HPDE6-E6E7 (cell line): Measurements from ENCODE around the gene GJB1.
"Not testable (repeated sequence)": the region's sequence is repeated elsewhere in the genome, so short reads cannot be mapped to it uniquely, and the experiment has no call there.

ENCODE experiments used
- DNase-seq: peaks from one replicate; pipeline ENCODE4 v3.0.0; 2011; ENCODE audit warnings: missing footprints; ENCODE audit errors: extremely low spot score

GJB1 gene

DNA sequence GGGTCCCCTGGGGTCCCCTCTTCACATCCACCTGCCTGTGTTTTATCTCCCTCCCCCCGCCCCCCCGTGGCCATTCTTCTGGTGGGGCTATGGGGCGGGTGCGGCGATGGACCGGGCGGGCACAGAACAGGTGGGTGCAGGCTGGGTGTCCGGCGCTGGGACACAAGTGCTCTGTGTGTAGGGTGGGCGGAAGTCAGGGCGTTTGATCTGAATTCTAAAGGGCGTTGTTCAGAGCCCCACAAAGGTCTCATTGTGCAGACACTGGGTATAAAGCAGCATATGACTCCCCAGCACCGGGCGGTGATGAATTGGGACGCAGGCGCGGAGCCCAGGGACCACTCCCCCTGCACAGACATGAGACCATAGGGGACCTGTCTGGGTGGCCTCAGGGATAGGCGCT is at the start of gene GJB1:
Gene GJB1, plus strand, starts transcription at position 296 of the 400 bp plus-strand sequence. CDS start 484 bp downstream, outside the sequence.
- no peak for DNase-seq

DNA sequence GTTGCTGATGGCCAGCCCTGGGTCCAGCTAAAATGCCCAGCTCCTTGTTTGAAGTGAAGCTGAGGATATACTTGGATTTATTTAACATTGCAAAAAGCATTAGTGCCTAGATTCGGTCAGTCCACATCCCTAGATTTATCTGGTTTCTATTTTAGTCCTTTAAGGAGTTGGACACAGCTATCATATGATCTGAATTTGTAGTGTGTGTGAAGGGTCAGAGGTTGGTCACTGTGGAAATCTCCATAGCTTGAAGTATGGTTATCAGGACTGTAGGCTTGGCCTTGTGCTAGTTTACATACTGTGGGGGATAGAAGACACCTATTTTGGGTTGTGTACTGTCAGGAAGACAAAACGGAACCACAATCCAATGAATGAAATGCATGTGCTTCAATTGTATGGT is 49.6 kb upstream of the GJB1 start:
- DNase-seq: no peak

DNA sequence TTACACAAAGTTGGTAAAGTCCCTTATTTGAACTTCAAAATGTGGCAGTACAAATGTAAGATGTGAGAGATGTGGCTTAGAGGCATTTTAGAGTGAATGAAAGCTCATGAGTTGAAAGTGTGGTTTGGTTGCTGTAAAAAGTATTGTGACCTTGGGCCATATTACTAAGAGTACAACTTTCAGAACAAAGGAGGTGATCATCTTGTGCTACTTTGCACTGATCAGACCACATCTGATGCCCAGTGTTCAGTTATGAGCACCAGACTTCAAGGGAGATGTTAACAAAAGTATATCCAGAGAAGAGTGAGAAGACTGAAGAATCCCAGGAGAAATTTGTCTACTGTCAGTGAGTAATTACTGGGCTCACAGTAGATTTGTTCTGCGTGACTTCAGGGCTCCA is 48.2 kb upstream of the GJB1 start:
- no peak for DNase-seq

DNA sequence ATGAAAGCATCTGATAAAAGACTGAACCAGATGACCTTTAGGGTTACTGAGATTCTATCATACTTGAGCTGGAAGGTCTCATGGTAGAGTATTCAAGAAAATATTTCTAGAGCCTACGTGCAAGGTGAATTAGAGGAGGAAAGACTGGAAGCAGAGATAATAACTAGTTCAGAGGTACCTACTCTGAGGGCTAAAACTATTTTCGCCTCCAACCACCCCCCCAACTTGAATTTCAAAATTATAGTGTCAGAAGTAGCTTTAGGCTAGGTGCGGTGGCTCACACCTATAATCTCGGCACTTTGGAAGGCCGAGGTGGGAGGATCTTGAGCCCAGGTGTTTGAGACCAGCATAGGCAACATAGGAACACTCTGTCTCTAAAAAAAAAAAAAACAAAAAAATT is 47.5 kb upstream of the GJB1 start:
- no peak for DNase-seq

DNA sequence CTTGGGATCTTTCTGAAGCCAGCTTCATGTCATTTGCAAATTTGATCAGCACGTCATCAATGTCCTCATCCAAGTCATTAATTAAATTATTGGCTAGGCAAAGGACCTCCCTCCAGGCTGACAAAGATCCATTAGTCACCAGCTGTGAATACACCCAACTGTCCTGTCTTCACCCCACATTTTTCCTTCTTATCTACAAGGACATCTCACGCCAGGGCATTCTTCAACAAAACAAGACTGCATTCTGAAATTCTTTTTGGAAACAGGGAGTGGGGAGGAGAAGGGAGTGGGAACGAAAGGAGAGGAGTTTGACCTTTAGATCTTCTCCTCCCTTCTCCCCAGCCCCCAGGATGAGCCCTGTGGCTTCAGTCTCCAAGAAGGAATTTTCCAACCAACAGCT is 45.7 kb upstream of the GJB1 start:
- DNase-seq: no peak

DNA sequence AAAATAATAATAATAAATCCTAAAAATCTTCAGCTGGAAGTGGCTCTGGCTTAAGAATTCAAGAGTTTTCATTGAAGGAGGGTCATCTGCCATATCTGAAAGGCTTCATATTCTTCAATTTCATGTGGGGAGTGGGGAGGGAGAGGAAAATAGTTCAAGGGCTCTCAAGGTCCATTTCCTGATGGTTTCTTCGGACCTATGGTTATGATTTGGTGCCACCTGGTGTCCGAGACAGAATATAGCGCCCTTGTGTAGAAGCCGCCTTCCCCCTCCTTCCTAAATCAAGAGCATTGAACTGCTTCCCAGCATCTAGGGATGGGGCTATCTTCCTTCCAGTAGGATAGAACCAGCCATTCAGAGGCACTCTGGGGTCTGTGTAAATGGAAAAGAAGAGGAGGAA is 44.1 kb upstream of the GJB1 start:
- peak; percentile 25 for DNase-seq

DNA sequence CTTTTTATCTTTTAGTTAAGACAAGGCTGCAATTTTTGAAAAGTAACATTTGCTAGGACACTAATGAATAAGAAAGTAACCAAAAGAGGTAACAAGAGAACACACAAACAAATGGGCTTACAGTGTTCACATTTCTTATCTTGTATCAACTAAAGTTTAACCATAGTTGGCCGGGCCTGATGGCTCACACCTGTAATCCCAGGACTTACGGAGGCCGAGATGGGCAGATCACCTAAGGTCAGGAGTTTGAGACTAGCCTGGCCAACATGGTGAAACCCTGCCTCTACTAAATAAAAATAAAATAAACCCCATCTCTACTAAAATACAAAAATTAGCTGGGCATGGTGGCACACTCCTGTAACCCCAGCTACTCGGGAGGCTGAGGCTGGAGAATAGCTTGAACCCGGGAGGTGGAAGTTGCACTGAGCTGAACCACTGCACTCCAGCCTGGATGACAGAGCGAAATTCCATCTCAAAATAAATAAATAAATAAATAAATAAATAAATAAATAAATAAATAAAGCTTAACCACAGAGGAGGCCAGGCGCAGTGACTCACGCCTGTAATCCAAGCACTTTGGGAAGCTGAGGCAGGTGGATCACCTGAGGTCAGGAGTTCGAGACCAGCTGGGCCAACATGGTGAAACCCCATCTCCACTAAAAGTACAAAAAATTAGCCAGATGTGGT is 42.3 kb upstream of the GJB1 start:
- DNase-seq: not testable (repeated sequence)

DNA sequence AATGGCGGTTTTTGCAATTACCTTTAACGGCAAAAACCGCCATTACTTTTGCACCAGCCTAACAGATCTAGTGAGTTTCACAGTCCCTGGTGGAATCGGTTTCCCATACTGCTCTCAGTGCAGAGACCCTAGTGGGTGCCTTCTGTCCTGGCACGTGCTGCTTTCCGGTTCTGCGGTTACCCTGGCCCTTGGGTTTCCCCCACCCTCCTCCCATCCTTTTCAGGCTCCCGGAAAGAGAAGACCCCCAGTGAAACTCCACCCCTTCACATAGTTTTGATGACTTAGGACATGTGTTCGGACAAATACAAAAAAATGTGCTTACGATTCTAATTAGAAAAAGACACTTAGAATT is 41.5 kb upstream of the GJB1 start:
- DNase-seq: no peak

DNA sequence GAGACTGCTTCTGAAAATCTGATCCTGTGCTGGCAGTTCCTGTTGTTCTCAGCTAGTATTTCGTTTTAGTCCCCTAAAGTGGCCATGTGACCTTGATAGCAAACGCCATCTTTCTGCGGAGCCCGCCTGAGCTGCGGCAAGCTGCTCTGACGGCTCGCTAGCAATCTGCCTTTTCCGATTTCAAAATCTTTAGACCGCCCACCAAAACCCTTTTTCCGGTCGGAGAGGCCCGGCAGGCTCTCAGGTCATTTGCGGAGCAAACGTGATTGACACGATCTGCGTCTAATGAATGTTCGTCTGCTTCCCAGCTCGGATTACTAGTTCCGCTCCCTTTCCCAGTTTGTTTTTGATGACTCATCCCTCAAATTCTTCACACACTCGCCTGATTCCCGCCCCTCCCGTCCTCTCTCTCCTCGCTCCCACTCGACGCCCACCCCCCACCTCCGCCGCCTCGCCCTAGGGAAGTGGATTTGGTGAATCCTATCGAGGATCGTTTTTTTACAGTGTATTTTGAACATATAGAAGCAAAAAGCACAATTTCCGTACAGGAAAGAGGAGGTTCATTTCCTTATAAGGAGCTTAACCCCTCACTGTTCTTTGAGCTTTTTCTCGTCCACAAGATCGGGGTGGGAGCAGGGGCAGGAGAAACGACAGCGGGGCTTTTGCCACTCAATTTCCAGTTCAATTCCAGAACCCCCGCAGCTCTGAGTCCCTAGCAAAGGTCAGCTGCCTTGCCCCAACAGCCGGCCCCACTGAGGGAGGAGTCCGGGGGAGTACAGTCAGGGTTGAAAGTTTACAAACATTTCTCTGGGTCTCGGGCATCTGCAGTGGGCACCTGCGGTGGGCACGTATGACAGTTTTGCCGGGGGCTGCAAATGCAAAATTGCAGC is 40.9 kb upstream of the GJB1 start:
- DNase-seq: peak; percentile 67

DNA sequence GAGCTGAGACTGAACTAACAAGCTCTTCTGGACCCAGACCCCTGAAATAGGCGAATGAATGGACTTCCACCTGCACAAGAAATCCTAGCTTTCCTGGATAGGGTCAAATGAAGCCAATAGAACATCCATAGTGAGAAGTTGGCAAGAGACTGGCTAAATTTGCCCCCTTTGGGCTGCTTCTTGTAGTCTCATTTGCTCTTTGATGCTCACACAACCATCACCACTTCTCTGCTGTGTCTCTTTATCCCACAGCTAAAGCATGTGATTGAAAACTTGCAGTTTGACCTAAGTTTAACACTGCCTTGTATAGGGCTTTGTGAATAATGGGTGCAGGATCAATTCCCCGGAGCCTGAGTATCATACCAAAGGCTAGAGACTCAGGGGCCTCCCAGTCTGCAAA is 40.2 kb upstream of the GJB1 start:
- DNase-seq: no peak

DNA sequence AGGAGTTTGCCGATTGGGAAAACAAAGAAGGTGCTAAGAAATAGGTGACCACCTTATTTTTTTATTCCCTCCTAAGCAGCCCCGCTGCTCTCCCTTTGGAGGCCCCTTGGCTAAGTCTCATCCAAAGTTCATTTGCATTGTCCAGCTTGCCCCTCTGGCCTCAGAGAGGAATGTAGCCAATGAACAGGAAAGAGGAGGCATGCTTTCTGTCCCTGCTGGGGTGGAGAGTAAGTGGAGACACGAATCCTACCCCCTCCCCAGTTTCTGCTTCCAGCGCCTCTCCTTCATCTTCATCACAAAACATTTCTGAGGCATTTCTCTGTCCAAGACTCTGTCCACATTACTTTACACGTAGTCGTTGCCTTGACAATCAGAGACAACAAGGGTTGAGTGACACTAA is 39.7 kb upstream of the GJB1 start:
- no peak for DNase-seq

DNA sequence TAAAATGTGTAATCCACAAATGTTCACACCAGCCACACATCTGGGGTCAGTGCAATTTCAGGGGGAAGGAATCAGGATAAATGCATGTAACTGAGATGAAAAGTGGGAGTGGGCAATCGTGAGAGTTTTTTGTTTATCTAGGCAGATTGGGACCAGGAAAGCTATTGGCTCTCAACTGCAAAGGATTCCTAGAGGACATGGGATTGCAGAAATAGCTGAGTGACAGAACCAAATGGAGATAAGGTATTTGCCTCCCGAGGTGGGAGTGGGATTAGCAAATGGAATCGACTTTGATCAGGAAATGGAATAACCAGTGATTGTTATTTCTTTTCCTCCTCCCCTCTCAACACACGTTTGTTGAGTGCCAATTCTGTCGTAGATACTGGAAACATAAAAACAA is 38.9 kb upstream of the GJB1 start:
- no peak for DNase-seq

DNA sequence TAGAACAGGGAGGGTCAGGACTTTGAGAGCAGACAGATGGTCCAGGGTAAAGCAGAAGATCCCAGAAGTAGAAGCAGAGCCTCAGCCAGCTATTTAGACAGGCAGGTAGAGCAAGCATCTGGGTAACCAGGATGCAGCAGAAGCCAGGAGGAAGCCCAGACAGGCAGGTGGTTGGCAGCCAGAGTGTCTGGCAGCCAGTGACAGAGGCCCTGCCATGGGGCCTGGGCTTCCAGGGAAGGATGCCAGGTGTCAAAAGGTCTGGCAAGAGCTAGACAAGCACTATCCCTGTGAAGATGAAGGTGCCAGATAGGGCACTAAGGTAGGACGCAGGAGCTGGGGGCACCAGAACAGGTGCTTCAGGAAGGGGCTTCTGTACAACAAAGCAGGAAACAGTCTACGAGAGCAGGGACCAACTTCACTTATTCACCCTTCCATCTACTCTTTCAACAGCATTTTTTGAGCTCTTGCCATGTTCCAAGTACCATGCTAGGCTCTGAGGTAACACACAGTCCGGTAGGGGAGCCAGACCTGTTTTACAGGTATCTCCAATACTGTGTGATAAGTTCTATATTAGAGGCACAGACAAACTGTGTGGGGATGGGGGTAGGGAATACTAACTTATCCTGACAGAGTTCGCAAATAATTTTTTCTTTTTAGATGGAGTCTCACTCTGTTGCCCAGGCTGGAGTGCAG is 38.1 kb upstream of the GJB1 start:
- no peak for DNase-seq

DNA sequence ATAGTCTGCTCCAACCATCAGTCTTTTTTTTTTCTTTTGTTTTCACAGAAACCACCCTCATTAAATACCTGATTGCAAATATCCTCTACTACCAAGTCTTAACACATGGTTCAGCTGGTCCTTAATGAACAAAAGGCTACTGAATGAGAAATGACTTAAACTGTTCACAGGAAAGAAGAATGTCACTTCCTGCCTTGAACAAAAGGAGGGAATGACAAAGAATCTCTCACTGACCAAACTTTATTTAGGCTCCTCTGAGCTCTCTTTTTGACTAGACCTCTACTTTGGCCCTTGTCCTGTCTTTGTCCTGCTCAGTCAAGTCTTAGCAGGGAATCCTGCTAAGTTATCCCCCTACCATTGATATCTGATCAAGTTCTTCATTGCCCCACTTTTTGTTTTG is 31.8 kb upstream of the GJB1 start:
- DNase-seq: no peak

DNA sequence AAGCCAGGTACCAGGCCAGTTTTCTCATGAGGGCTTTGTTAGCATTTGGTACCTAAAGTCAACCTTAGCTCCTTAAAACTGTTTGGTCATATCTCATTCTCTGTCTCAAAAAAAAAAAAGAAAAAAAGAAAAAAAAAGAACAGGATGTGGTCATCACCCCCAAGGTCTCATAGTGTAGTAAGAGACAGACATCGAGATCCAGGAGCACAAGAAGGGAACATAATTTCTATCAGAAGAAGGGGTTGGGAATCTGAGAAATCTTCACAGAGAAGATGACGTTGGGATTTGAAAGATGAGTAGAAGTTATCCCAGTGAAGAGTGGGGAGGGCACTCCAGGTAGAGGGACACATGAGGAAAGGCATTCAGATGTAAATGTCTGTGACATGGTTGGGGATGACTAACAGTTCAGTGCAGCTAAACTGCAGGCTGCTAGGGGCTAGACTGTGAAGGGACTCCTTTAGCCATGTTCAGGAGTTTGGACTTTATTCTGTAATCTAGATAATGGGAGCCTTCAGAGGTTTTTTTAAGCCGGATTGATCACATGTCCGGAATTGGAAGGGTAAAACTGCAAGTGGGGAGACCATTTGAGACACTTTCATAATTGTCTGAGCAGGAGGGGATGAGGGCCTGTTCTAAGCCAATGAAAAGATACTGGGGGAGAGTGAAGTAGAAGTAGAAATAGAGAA is 26.9 kb upstream of the GJB1 start:
- DNase-seq: no peak

DNA sequence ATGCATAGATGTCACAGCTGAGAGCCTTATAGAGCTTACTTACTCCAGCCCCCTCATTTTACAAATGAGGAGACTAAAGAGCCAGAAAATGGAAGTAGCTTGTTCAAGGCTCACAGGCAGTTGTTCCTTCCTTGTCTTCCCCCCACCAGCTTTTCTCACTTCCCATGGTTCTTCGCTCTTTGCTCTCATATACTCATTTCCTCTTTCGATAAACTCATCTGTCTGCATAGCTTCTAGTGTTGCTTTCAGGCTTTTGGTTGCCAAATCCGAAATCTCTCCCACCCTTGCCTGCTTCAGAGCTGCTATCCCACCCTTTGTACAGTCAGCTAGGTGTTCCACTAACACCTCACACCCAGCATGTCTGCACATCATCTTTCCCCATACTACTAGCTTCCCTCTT is 25.0 kb upstream of the GJB1 start:
- DNase-seq: no peak

DNA sequence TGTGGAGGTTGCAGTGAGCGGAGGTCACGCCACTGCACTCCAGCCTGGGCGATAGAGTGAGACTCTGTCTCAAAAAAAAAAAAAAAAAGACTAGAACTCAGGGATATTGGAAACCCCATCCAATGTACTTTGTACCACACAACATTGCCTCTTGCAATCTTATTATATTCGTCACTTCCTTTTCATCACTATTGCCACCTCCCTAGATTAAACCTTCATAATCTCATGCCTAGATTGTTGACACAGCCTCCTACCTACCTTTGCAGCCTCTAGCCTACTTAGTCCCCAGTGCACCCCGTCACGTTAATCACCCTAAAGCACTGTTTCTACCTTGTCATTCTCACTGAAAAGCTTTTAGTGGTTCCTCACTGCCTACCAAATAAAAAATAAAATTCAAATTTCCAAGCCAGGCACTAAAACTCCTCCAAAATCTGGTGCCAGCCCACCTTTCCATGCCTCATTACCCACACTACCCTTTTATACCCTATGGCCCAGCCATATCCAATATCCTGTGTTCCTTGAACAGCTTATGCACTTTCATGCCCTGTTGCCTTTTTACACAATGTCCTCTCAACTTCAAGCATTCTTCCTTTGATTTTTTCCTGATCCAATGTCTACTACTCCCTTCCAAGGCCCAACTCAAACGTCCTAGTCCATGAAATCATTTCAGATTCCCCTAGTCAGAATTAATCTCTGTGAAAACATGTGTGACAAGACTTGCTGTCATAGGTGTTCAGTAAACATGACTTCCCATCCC is 23.6 kb upstream of the GJB1 start:
- no peak for DNase-seq

DNA sequence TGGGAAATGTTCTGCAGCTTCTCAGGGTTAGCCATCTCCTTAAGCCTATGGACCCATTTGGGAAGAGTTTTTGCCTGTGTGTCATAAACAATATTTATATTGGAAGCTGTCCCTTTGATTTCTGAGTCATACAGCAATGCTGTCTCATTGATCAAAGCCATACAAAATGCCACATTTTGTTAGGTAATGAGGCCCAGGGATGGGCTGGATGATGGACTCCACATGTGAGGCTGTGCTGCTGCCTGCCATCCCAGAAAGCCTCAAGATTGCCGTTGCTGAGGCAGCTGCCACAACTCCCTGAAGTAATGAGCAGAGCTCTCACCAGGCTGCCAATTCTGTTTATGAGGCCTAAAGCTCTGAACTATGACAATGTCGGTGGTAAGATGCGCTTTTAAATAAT is 12.2 kb upstream of the GJB1 start:
- no peak for DNase-seq

DNA sequence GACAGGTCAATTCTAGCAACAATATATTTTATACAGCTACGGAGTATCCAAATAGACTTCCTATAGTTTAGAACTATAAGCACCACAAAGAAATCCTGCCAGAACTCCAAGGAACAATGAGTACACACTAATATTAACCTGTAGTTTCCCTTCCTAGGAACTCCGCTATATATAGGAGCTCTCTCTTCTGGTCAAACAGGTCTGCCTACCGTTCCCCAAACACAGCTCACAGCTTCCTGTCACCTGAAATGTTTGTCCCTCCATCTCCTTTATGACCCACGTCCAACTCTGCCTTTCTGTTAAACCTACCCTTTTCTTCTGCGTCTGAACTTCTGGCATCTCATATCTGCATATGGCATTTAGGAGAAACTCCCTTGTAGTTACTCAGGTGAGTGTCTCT is 10.5 kb upstream of the GJB1 start:
- DNase-seq: no peak

DNA sequence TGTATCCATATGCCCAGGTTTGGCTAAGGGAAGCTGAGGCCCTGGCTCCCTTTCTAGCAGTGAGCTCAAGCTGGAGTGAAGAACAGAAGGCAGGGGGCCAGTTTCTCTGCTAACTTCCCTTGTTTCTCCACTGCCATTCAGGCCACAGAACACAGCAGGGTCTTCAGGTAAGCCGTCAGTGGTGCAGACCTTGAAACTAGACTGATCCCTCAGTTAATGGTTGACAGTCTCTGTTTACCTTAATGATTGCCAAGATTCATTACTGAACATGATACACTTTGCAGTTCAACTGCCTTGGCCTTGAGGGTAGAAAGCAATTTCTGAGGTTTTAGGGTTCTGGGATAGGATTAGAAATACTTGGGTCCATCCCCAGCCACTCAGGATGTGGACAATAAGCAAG is 8.9 kb upstream of the GJB1 start:
- no peak for DNase-seq

DNA sequence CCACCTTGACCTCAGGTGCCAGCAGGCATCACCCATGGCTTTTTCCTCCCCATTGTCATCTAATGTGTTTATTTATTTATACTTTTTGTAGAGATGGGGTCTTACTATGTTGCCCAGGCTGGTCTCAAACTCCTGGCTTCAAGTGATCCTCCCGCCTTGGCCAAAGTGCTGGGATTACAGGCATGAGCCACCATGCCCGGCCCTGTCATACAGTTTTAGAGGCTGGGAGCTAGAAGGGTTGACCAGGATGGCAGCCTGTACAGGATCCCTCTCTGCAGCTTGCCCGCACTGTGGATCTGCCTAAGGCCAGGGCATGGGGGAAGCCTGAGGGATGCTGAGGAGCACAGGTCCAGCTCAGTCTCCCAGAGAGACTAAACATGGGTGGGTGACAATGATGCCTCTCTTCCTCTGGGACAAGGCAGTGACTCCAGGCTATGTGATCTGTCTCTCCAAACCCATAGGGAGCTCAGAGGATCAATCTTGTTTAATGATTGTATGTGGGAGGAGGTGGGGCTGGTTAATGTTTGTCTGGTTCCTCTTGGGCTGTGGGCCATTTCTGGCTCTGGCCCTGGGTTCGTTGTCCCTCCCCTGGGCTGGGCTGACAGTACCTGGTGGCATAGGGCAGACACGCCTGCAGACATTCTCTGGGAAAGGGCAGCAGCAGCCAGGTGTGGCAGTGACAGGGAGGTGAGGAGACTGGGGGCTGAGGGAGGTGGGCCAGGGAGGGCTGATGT is 8.3 kb upstream of the GJB1 start:
- DNase-seq: no peak
